ENCODE measurements around the gene AMOTL2.

AMOTL2 gene

GRCh38 chr3:134377896-134378295, 3.6 kb upstream of the AMOTL2 start:
- no peak overlapping the region for H2AFZ ChIP-seq
- no peak overlapping the region for H3K9ac ChIP-seq
- peaks cover 2% of the 10 kb centered on the region for H3K4me1 ChIP-seq
- no peaks in the 10 kb centered on the region for H3K27me3 ChIP-seq (ENCODE audit: control insufficient read depth, insufficient read depth, low read length)
- no peak overlapping the region for H3K4me2 ChIP-seq (ENCODE audit: low read length)
- no peaks in the 10 kb centered on the region for H3K79me2 ChIP-seq
- H3K4me3 ChIP-seq (ENCODE audit: low read depth, low read length) = no peak overlapping the region
- no peak overlapping the region for H3K27ac ChIP-seq
- no peaks in the 10 kb centered on the region for H3K9me3 ChIP-seq (ENCODE audit: control insufficient read depth, low read length)
- H3K36me3 ChIP-seq (ENCODE audit: control insufficient read depth, insufficient read depth, low read length) = no peaks in the 10 kb centered on the region
- TF ChIP-seq CTCF (IDR thresholded peaks at IDR 0.05) = no peak

- H3K4me1 ChIP-seq = peaks cover 6% of the 10 kb centered on the region
- H3K27ac ChIP-seq = no peak overlapping the region
- peaks cover 5% of the 10 kb centered on the region for H3K79me2 ChIP-seq
- H2AFZ ChIP-seq = no peak overlapping the region
- H3K36me3 ChIP-seq (ENCODE audit: control insufficient read depth, insufficient read depth, low read length) = no peaks in the 10 kb centered on the region
- TF ChIP-seq CTCF (IDR thresholded peaks at IDR 0.05) = no peak
- no peak overlapping the region for H3K9ac ChIP-seq
- H3K4me2 ChIP-seq (ENCODE audit: low read length) = no peak overlapping the region
- no peak overlapping the region for H3K4me3 ChIP-seq (ENCODE audit: low read depth, low read length)
- H3K9me3 ChIP-seq (ENCODE audit: control insufficient read depth, low read length) = no peaks in the 10 kb centered on the region
- no peaks in the 10 kb centered on the region for H3K27me3 ChIP-seq (ENCODE audit: control insufficient read depth, insufficient read depth, low read length)
These were observed 2.7 kb upstream of the AMOTL2 start for GRCh38 chr3:134376786-134377426.

DNA sequence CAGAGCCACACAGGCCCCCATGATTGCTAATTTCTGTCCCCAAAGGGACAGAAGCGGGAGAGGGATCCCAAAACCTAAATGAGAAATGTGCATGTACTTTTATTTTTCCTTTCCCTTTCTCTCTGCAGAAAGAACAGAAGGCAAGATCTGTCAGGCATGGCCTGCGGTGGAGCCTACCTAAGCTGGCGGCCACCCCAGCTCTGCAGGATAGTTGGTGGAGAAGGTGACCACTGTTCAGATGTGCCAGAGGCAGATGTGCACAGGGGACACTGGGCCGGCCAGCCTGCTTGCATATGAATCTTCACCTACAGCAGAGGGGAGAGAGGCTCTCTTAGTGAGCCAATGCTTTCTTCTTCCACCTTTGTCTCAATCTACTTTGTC, 2.1 kb upstream of the AMOTL2 start:
- Histone ChIP-seq H3K79me2 (peaks cover 5% of the 10 kb centered on the region), H3K9ac (no peak overlapping the region), H3K9me3 (ENCODE audit: control insufficient read depth, low read length) (no peaks in the 10 kb centered on the region), H3K4me1 (peaks cover 11% of the 10 kb centered on the region), H3K27ac (no peak overlapping the region), H3K4me3 (ENCODE audit: low read depth, low read length) (no peak overlapping the region), H3K36me3 (ENCODE audit: control insufficient read depth, insufficient read depth, low read length) (no peaks in the 10 kb centered on the region), H3K4me2 (ENCODE audit: low read length) (no peak overlapping the region), H3K27me3 (ENCODE audit: control insufficient read depth, insufficient read depth, low read length) (no peaks in the 10 kb centered on the region), H2AFZ (no peak overlapping the region)
- TF ChIP-seq CTCF (IDR thresholded peaks at IDR 0.05) = no peak

DNA sequence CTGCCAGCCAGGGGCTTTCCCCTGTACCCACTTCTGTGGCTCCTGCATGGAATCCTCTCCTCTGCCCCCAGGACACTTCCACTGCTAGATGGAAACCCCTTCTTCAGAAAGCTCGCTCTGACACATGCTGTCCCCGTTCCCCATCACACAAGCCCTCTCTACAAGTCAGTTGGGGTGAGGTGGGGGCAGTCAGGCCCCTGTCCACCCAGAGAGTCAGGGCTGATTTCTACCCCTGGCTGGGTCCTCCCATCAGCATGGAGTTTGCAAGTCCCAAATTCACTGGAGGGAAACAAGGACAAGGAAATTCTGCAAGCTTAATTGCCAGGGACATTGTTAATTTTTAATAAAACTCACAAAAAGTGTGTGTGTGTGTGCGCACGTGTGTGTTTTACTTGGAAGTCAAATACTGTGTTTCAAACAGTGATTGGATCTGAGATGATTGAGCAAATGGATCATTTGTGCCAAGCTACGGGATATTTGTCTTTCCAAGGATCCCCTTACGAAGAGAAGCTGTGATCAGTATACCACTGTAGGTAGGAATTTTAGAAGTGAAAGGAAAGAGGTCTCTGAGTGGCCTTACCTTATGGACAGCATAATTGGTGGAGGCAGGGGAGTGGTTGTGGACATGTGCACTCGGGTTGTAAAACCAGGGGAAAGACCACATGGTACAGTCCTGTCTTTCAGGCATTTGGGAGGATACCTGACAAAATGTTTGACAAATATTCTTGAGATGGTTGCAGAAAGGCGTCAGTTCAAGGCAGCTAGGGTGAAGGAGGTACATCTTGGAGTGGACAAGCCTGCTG, 1.5 kb upstream of the AMOTL2 start:
- no peak overlapping the region for H3K27ac ChIP-seq
- H3K9me3 ChIP-seq (ENCODE audit: control insufficient read depth, low read length) = no peaks in the 10 kb centered on the region
- TF ChIP-seq CTCF (IDR thresholded peaks at IDR 0.05) = no peak
- H3K4me2 ChIP-seq (ENCODE audit: low read length) = no peak overlapping the region
- no peak overlapping the region for H3K4me3 ChIP-seq (ENCODE audit: low read depth, low read length)
- H2AFZ ChIP-seq = no peak overlapping the region
- peaks cover 17% of the 10 kb centered on the region for H3K4me1 ChIP-seq
- H3K79me2 ChIP-seq = peaks cover 5% of the 10 kb centered on the region
- no peaks in the 10 kb centered on the region for H3K27me3 ChIP-seq (ENCODE audit: control insufficient read depth, insufficient read depth, low read length)
- no peaks in the 10 kb centered on the region for H3K36me3 ChIP-seq (ENCODE audit: control insufficient read depth, insufficient read depth, low read length)
- H3K9ac ChIP-seq = no peak overlapping the region
